ENCODE measurements around the gene FCER2. TPM values are rescaled to one million over a fixed set of nuclear protein-coding genes. Genes with fewer than 3 reads are reported as not detected.

FCER2 gene
- total and polyA plus RNA-seq, 2 of the 4 experiments (the other 2 are of a cell fraction): not detected

DNA sequence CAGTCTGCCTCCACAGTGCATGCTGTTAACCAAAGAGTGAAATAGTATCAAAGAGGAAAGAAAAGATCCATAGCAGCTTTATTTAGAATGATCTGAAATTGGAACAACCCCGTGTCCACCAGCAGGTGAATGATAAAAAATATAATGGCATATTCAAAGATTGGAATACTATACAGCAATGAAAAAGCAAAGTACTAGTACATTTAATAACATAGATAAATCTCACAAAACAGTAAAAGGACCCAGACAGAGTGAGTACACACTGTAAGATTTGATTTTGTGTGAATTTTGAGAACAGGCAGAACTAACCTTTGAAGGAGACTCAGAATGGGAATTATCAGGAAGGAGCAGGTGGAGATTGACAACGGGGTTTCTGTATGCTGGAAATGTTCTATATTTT lies 46.2 kb upstream of the FCER2 start:
- Histone ChIP-seq H2BK5ac (ENCODE audit: low read depth, low read length, poor library complexity, severe bottlenecking) (no peak overlapping the region), H4K5ac (ENCODE audit: low read depth, low read length) (no peak overlapping the region), H3K9me3 (ENCODE audit: control insufficient read depth, insufficient read depth, low read length) (no peaks in the 10 kb centered on the region), H4K91ac (ENCODE audit: insufficient read depth, low read depth, low read length) (no peak overlapping the region), H2AK9ac (replicated peaks; ENCODE audit: low read depth, low read length, poor library complexity) (no peak overlapping the region), H3K18ac (ENCODE audit: low read depth, low read length) (no peak overlapping the region), H3K79me1 (ENCODE audit: low read depth in 1 of 2, low read length in 2 of 2) (no peaks in the 10 kb centered on the region), H3K4me2 (ENCODE audit: low read depth, low read length) (no peak overlapping the region), H3K23ac (ENCODE audit: low read depth, low read length) (no peak overlapping the region), H4K20me1 (ENCODE audit: insufficient read depth, low read length) (no peaks in the 10 kb centered on the region), H4K8ac (ENCODE audit: low read depth in 2 of 2, low read length in 2 of 2) (no peak overlapping the region), H3K9me1 (ENCODE audit: insufficient read depth, low read length) (peaks cover 3% of the 10 kb centered on the region; the same call in 1 of the 2 replicates), H2BK15ac (ENCODE audit: low read depth, low read length) (no peak overlapping the region), H3K4me3 (ENCODE audit: insufficient read depth, low read depth, low read length) (no peak overlapping the region), H3K27me3 (ENCODE audit: control insufficient read depth, insufficient read depth, low read length) (peaks cover 5% of the 10 kb centered on the region), H2AK5ac (ENCODE audit: low read depth, low read length) (no peak overlapping the region), H2BK120ac (ENCODE audit: low read depth, low read length) (no peak overlapping the region), H3K9ac (ENCODE audit: low read depth, low read length) (no peak overlapping the region), H3K27ac (ENCODE audit: insufficient read depth, low read length) (no peak overlapping the region), H2BK20ac (ENCODE audit: low read depth, low read length) (no peak overlapping the region), H2AFZ (replicated peaks; ENCODE audit: low read length, poor library complexity) (no peak overlapping the region), H3K36me3 (ENCODE audit: control insufficient read depth, insufficient read depth, low read length) (no peaks in the 10 kb centered on the region), H3K14ac (replicated peaks; ENCODE audit: low read depth, low read length) (no peak overlapping the region), H3K56ac (ENCODE audit: extremely low read depth, insufficient read depth, low read length) (no peak overlapping the region), H3K4ac (ENCODE audit: low read depth, low read length) (no peak overlapping the region), H3K4me1 (ENCODE audit: control insufficient read depth, insufficient read depth, low read length) (no peaks in the 10 kb centered on the region)
- DNase-seq (no peak), ATAC-seq (ENCODE audit: low read depth) (no peak)
- dilution Hi-C loops (cut with HindIII; ENCODE audit: low sequenced_read_pairs, unreplicated experiment): no loop called here
- no peak for TF ChIP-seq POLR2A (IDR thresholded peaks at IDR 0.05; ENCODE audit: low read depth, low read length)
- TF ChIP-seq CEBPB (IDR thresholded peaks at IDR 0.05; ENCODE audit: low read depth, low read length): no peak
- TF ChIP-seq FOS (IDR thresholded peaks at IDR 0.05; ENCODE audit: low read depth, low read length): no peak
- TF ChIP-seq BHLHE40 (IDR thresholded peaks at IDR 0.05; ENCODE audit: low read depth, low read length): no peak
- no peak for TF ChIP-seq RCOR1 (IDR thresholded peaks at IDR 0.05; ENCODE audit: insufficient replicate concordance, low read length)
- no peak for TF ChIP-seq RAD21 (IDR thresholded peaks at IDR 0.05; ENCODE audit: low read length)
- no peak for TF ChIP-seq SMC3 (IDR thresholded peaks at IDR 0.05; ENCODE audit: low read depth, low read length)
- TF ChIP-seq MAZ (IDR thresholded peaks at IDR 0.05; ENCODE audit: borderline replicate concordance, low read depth, low read length): no peak
- TF ChIP-seq, protein P1, sequence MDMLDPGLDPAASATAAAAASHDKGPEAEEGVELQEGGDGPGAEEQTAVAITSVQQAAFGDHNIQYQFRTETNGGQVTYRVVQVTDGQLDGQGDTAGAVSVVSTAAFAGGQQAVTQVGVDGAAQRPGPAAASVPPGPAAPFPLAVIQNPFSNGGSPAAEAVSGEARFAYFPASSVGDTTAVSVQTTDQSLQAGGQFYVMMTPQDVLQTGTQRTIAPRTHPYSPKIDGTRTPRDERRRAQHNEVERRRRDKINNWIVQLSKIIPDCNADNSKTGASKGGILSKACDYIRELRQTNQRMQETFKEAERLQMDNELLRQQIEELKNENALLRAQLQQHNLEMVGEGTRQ (IDR thresholded peaks at IDR 0.05; ENCODE audit: low read depth, low read length): no peak
- TF ChIP-seq, protein P2, sequence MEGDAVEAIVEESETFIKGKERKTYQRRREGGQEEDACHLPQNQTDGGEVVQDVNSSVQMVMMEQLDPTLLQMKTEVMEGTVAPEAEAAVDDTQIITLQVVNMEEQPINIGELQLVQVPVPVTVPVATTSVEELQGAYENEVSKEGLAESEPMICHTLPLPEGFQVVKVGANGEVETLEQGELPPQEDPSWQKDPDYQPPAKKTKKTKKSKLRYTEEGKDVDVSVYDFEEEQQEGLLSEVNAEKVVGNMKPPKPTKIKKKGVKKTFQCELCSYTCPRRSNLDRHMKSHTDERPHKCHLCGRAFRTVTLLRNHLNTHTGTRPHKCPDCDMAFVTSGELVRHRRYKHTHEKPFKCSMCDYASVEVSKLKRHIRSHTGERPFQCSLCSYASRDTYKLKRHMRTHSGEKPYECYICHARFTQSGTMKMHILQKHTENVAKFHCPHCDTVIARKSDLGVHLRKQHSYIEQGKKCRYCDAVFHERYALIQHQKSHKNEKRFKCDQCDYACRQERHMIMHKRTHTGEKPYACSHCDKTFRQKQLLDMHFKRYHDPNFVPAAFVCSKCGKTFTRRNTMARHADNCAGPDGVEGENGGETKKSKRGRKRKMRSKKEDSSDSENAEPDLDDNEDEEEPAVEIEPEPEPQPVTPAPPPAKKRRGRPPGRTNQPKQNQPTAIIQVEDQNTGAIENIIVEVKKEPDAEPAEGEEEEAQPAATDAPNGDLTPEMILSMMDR (conservative IDR thresholded peaks at IDR 0.05; ENCODE audit: low read depth, low read length): no peak
- no peak for TF ChIP-seq MXI1 (IDR thresholded peaks at IDR 0.05; ENCODE audit: borderline replicate concordance, low read depth, low read length)
- no peak for TF ChIP-seq NFE2L2 (IDR thresholded peaks at IDR 0.05; ENCODE audit: low read depth, low read length)
- no peak for TF ChIP-seq CHD1 (IDR thresholded peaks at IDR 0.05; ENCODE audit: low read depth, low read length)
- TF ChIP-seq, protein P3, sequence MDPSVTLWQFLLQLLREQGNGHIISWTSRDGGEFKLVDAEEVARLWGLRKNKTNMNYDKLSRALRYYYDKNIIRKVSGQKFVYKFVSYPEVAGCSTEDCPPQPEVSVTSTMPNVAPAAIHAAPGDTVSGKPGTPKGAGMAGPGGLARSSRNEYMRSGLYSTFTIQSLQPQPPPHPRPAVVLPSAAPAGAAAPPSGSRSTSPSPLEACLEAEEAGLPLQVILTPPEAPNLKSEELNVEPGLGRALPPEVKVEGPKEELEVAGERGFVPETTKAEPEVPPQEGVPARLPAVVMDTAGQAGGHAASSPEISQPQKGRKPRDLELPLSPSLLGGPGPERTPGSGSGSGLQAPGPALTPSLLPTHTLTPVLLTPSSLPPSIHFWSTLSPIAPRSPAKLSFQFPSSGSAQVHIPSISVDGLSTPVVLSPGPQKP (IDR thresholded peaks at IDR 0.05; ENCODE audit: borderline replicate concordance, low read depth, low read length): no peak
- TF ChIP-seq RFX5 (IDR thresholded peaks at IDR 0.05; ENCODE audit: low read depth, low read length): no peak
- TF ChIP-seq MAFK (IDR thresholded peaks at IDR 0.05; ENCODE audit: low read depth, low read length): no peak
- WGBS, 2 experiments (ENCODE audit: extremely low coverage in 2 of 2, insufficient read length in 1 of 2): no CpG with 5 or more reads among the region's 2 CpGs
- BruUV-seq (replicated peaks): no TSS peak
- ChIA-PET POLR2A (ENCODE audit: unreplicated experiment) (no interaction called here), CTCF (interaction anchor here (0.6 kb wide), 1 partner anchor 51 kb away, joined by 5 read pairs; no protein-coding TSS in a partner anchor)
- in situ Hi-C loops (cut with MboI; ENCODE audit: low sequenced_read_pairs): no loop called here
- intact Hi-C loops (cut with micrococcal nuclease): no loop called here
